Measurements from ENCODE around the gene DLGAP4.

GRCh38 chr20:36336204-36336603 lies 30.1 kb downstream of the DLGAP4 start:
- TF ChIP-seq CTCF (IDR thresholded peaks at IDR 0.05; ENCODE audit: low read depth, low read length, poor library complexity, severe bottlenecking) (no peak), EZH2phosphoT487 (IDR thresholded peaks at IDR 0.05; ENCODE audit: borderline replicate concordance, low read length) (no peak)

Data from DOHH2 (cell line).